Sigmoid colon (tissue), 7 donors: Measurements from ENCODE around the gene IMMP2L. TPM values are rescaled to one million over a fixed set of nuclear protein-coding genes. Genes with fewer than 3 reads are reported as not detected.

Experiments used
- DNase-seq: peaks from one replicate; pipeline ENCODE4 v3.0.0-alpha.2; 2019
- H3K27ac ChIP-seq, 4 donors: fragments of 200-600 bp; sonication (generic); one replicate each; pipeline ENCODE4 v1.5.1; 2016 to 2019; ENCODE audit warnings: mild to moderate bottlenecking in 1 of 4
- H3K27me3 ChIP-seq, 3 donors: fragments of 200-600 bp; sonication (generic); one replicate each; pipeline ENCODE4 v1.5.1; 2019; ENCODE audit warnings: mild to moderate bottlenecking in 1 of 3
- H3K36me3 ChIP-seq, 4 donors: fragments of 200-600 bp; sonication (generic); one replicate each; pipeline ENCODE4 v1.5.1; 2016 to 2019
- H3K4me1 ChIP-seq, 4 donors: fragments of 200-600 bp; sonication (generic); one replicate each; pipeline ENCODE4 v1.5.1; 2017 to 2019
- H3K4me3 ChIP-seq, 4 donors: fragments of 200-600 bp; sonication (generic); one replicate each; pipeline ENCODE4 v1.5.1; 2017 to 2019; ENCODE audit warnings: mild to moderate bottlenecking in 2 of 4, moderate library complexity in 1 of 4
- H3K9me3 ChIP-seq, 4 donors: fragments of 200-600 bp in 3 of 4; sonication (generic) in 3 of 4; one replicate each; pipeline versions ENCODE4 v1.5.1 to v1.6.1; 2013 to 2019
- CTCF ChIP-seq, 4 experiments: fragments of 450-650 bp in 3 of 4; fragments of 200-600 bp in 1 of 4; IDR thresholded peaks; one replicate each; pipeline ENCODE4 v1.5.1; 2016 to 2019; ENCODE audit warnings: antibody characterized with exemption in 4 of 4, mild to moderate bottlenecking in 3 of 4, moderate library complexity in 2 of 4
- EP300 ChIP-seq, 4 donors: sonication (generic); formaldehyde crosslinking; IDR thresholded peaks; one replicate each; pipeline ENCODE4 v1.6.1; 2017; ENCODE audit warnings: antibody characterized with exemption in 4 of 4
- POLR2A ChIP-seq, 2 donors: fragments of 450-650 bp; IDR thresholded peaks; one replicate each; pipeline ENCODE4 v1.6.1; 2016; ENCODE audit warnings: antibody characterized with exemption in 2 of 2, mild to moderate bottlenecking in 2 of 2, moderate library complexity in 2 of 2
- POLR2AphosphoS5 ChIP-seq, 4 donors: sonication (generic); formaldehyde crosslinking; IDR thresholded peaks; one replicate each; pipeline ENCODE4 v1.6.1; 2017; ENCODE audit warnings: antibody characterized with exemption in 4 of 4
- WGBS, 2 donors: extraction: QIAGEN DNeasy Blood & Tissue Kit; methylation state at CpG; one replicate each; pipeline ENCODE4 v1.1.7; 2013; 5-methylcytosine and 5-hydroxymethylcytosine counted together
- intact Hi-C: fragments of 100-400 bp; cut with DNase I; formaldehyde crosslinking; loops from one replicate; pipeline ENCODE4 v1.15.1; 2023
- polyA plus RNA-seq, 3 donors: library from polyadenylated mRNA; stranded (reverse); fragments of 200-250 nt; gene quantifications; one replicate each; pipeline ENCODE4 v1.2.3, GENCODE V29; 2013
- total RNA-seq, 4 donors: library from RNA; depleted of rRNA; stranded (reverse); fragments of >200 nt; gene quantifications; one replicate each; pipeline ENCODE4 v1.1.0, GENCODE V29; 2016
- donor health status: healthy with polysubstance abuse.
- donor health status: Bipolar disorder and iron deficiency.
- donor health status: healthy.

The IMMP2L gene
- total and polyA plus RNA-seq, 7 donors: 2.5 to 57.9 (median 18.5) TPM

- intact Hi-C loops: no loop called here
- H3K27ac ChIP-seq: no peak overlapping the region
- no peak for DNase-seq
- no peaks in the 10 kb centered on the region for H3K27me3 ChIP-seq
- 86 to 89% methylated on average over 3 of the region's 3 CpGs for WGBS, 2 donors
- H3K36me3 ChIP-seq: no peaks in the 10 kb centered on the region
- H3K4me3 ChIP-seq: no peak overlapping the region
- no peak for TF ChIP-seq POLR2A (IDR thresholded peaks at IDR 0.05)
- TF ChIP-seq EP300 (IDR thresholded peaks at IDR 0.05): no peak
- no peak for TF ChIP-seq CTCF (IDR thresholded peaks at IDR 0.05)
- TF ChIP-seq POLR2AphosphoS5 (IDR thresholded peaks at IDR 0.05): no peak
- no peaks in the 10 kb centered on the region for H3K9me3 ChIP-seq
- no peaks in the 10 kb centered on the region for H3K4me1 ChIP-seq
These were observed 614.9 kb downstream of the IMMP2L start for GRCh38 chr7:110947408-110947807.

- Histone ChIP-seq H3K9me3 (no peaks in the 10 kb centered on the region), H3K4me3 (no peak overlapping the region), H3K4me1 (no peaks in the 10 kb centered on the region), H3K27ac (no peak overlapping the region), H3K36me3 (no peaks in the 10 kb centered on the region), H3K27me3 (no peaks in the 10 kb centered on the region)
- 86 to 90% methylated on average over 9 of the region's 9 CpGs for WGBS, 2 donors
- TF ChIP-seq POLR2A (IDR thresholded peaks at IDR 0.05): no peak
- no peak for TF ChIP-seq CTCF (IDR thresholded peaks at IDR 0.05)
- no peak for TF ChIP-seq POLR2AphosphoS5 (IDR thresholded peaks at IDR 0.05)
- intact Hi-C loops: no loop called here
- DNase-seq: no peak
These were observed 617.2 kb downstream of the IMMP2L start for GRCh38 chr7:110944966-110945644.

GRCh38 chr7:110944448-110944847, 617.8 kb downstream of the IMMP2L start:
- no peaks in the 10 kb centered on the region for H3K36me3 ChIP-seq
- no peaks in the 10 kb centered on the region for H3K4me1 ChIP-seq
- WGBS, 2 donors: 97% methylated on average over 7 of the region's 7 CpGs
- no peak overlapping the region for H3K4me3 ChIP-seq
- DNase-seq: no peak
- H3K9me3 ChIP-seq: no peaks in the 10 kb centered on the region
- no peak overlapping the region for H3K27ac ChIP-seq
- TF ChIP-seq EP300 (IDR thresholded peaks at IDR 0.05) (no peak), CTCF (IDR thresholded peaks at IDR 0.05) (no peak), POLR2AphosphoS5 (IDR thresholded peaks at IDR 0.05) (no peak), POLR2A (IDR thresholded peaks at IDR 0.05) (no peak)
- intact Hi-C loops: no loop called here
- H3K27me3 ChIP-seq: no peaks in the 10 kb centered on the region

- Histone ChIP-seq H3K27me3 (no peaks in the 10 kb centered on the region), H3K36me3 (no peaks in the 10 kb centered on the region), H3K4me3 (no peak overlapping the region), H3K4me1 (no peaks in the 10 kb centered on the region), H3K27ac (no peak overlapping the region), H3K9me3 (no peaks in the 10 kb centered on the region)
- TF ChIP-seq CTCF (IDR thresholded peaks at IDR 0.05): no peak
- 76 to 81% methylated on average over 4 of the region's 4 CpGs for WGBS, 2 donors
- DNase-seq: no peak
- intact Hi-C loops: no loop called here
These were observed 618.5 kb downstream of the IMMP2L start for GRCh38 chr7:110943701-110944345.

GRCh38 chr7:110941385-110941784, 620.9 kb downstream of the IMMP2L start:
- H3K36me3 ChIP-seq: no peaks in the 10 kb centered on the region
- TF ChIP-seq POLR2AphosphoS5 (IDR thresholded peaks at IDR 0.05) (no peak), EP300 (IDR thresholded peaks at IDR 0.05) (no peak), CTCF (IDR thresholded peaks at IDR 0.05) (no peak), POLR2A (IDR thresholded peaks at IDR 0.05) (no peak)
- H3K4me3 ChIP-seq: no peak overlapping the region
- H3K27ac ChIP-seq: no peak overlapping the region
- 88 to 91% methylated on average over 3 of the region's 3 CpGs for WGBS, 2 donors
- no peaks in the 10 kb centered on the region for H3K9me3 ChIP-seq
- no peaks in the 10 kb centered on the region for H3K4me1 ChIP-seq
- intact Hi-C loops: no loop called here
- H3K27me3 ChIP-seq: no peaks in the 10 kb centered on the region
- no peak for DNase-seq
